ENCODE measurements around the gene TMEM187. TPM values are rescaled to one million over a fixed set of nuclear protein-coding genes. Genes with fewer than 3 reads are reported as not detected.

The TMEM187 gene
- total and polyA plus RNA-seq, 10 of the 15 experiments (the other 5 are each of a cell fraction or from before 2014, with no cell fraction given), result 0.45 to 8.5 (median 4.1) TPM

DNA sequence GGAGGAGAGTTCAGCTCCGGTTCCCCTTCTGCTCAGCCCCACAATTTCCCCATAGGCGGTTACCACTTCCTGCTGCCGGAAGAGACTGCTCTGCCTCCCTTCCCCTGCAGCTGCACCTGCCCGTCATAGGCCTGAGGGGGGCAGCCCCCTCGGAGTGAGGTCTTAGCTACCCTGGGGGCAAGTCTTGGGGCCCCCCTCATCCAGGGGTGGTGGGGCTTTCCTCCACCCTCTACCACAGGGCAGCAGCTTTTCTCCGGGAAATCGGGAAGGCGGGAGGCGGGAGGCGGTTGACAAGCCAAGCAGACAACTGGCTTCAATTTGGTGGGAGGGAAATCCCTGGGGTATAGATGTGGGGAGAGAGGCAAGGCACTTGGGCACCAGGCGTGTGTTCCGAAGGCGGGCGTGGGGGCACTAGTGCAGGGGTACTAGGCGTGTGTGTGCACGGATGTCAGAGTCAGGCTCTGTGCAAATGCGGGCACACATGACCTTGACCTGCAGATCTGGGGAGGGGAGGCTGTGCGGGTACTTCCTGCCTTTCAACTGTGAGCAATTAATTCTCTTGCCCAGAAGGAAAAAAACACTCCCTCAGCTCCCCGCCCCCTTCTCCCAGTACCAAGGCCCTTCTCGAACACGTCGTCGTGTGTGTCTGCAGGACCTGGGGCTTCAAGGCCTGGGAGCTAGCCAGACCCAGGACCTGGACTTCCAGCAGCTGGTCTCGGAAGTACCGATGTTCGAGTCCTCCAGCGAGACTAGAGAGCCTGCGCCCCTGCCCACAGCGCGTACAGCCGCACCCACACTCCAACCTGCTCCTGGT, 45.5 kb upstream of the TMEM187 start (continued):
- no peak for TF ChIP-seq TARDBP (IDR thresholded peaks at IDR 0.05; ENCODE audit: borderline replicate concordance)
- TF ChIP-seq, protein P1, sequence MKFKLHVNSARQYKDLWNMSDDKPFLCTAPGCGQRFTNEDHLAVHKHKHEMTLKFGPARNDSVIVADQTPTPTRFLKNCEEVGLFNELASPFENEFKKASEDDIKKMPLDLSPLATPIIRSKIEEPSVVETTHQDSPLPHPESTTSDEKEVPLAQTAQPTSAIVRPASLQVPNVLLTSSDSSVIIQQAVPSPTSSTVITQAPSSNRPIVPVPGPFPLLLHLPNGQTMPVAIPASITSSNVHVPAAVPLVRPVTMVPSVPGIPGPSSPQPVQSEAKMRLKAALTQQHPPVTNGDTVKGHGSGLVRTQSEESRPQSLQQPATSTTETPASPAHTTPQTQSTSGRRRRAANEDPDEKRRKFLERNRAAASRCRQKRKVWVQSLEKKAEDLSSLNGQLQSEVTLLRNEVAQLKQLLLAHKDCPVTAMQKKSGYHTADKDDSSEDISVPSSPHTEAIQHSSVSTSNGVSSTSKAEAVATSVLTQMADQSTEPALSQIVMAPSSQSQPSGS (IDR thresholded peaks at IDR 0.05; ENCODE audit: low read length), result no peak
- no peak for TF ChIP-seq IRF4 (IDR thresholded peaks at IDR 0.05; ENCODE audit: low read depth, low read length)
- no peak for TF ChIP-seq CHD4 (IDR thresholded peaks at IDR 0.05)
- peak; percentile 76 for TF ChIP-seq IKZF2 (IDR thresholded peaks at IDR 0.05)
- TF ChIP-seq BHLHE40 (IDR thresholded peaks at IDR 0.05; ENCODE audit: borderline replicate concordance in 1 of 2, low read depth in 2 of 2, low read length in 1 of 2), result peak in 1 of 2 experiments; percentile 39; a peak in 2 of 4 replicates
- TF ChIP-seq RFX5 (IDR thresholded peaks at IDR 0.05; ENCODE audit: low read depth, low read length), result no peak
- peak; percentile 51; the same call in 1 of the 2 replicates for TF ChIP-seq POLR2AphosphoS5 (IDR thresholded peaks at IDR 0.05; ENCODE audit: low read length)
- no peak for TF ChIP-seq KLF5 (IDR thresholded peaks at IDR 0.05; ENCODE audit: partially characterized antibody)
- no peak for TF ChIP-seq SUPT20H (IDR thresholded peaks at IDR 0.05; ENCODE audit: borderline replicate concordance, control insufficient read depth, low read depth, low read length)
- peak; percentile 92 for TF ChIP-seq TCF12 (IDR thresholded peaks at IDR 0.05; ENCODE audit: low read depth, low read length)
- no peak for TF ChIP-seq STAT3 (IDR thresholded peaks at IDR 0.05; ENCODE audit: low read depth, low read length)
- no peak for TF ChIP-seq CEBPB (IDR thresholded peaks at IDR 0.05; ENCODE audit: borderline replicate concordance in 1 of 2, low read depth in 2 of 2, low read length in 2 of 2)
- TF ChIP-seq WRNIP1 (IDR thresholded peaks at IDR 0.05; ENCODE audit: borderline replicate concordance, low read depth, low read length), result no peak
- peak in 1 of 2 experiments; percentile 94; a peak in 2 of 4 replicates for TF ChIP-seq ETV6 (conservative IDR thresholded peaks at IDR 0.05 in 1 of 2, IDR thresholded peaks at IDR 0.05 in 1 of 2; ENCODE audit: borderline replicate concordance in 1 of 2, low read depth in 1 of 2)
- TF ChIP-seq, protein P2, sequence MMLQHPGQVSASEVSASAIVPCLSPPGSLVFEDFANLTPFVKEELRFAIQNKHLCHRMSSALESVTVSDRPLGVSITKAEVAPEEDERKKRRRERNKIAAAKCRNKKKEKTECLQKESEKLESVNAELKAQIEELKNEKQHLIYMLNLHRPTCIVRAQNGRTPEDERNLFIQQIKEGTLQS (IDR thresholded peaks at IDR 0.05; ENCODE audit: borderline replicate concordance, extremely low read depth, low read depth, low read length), result no peak
- TF ChIP-seq, protein P3, sequence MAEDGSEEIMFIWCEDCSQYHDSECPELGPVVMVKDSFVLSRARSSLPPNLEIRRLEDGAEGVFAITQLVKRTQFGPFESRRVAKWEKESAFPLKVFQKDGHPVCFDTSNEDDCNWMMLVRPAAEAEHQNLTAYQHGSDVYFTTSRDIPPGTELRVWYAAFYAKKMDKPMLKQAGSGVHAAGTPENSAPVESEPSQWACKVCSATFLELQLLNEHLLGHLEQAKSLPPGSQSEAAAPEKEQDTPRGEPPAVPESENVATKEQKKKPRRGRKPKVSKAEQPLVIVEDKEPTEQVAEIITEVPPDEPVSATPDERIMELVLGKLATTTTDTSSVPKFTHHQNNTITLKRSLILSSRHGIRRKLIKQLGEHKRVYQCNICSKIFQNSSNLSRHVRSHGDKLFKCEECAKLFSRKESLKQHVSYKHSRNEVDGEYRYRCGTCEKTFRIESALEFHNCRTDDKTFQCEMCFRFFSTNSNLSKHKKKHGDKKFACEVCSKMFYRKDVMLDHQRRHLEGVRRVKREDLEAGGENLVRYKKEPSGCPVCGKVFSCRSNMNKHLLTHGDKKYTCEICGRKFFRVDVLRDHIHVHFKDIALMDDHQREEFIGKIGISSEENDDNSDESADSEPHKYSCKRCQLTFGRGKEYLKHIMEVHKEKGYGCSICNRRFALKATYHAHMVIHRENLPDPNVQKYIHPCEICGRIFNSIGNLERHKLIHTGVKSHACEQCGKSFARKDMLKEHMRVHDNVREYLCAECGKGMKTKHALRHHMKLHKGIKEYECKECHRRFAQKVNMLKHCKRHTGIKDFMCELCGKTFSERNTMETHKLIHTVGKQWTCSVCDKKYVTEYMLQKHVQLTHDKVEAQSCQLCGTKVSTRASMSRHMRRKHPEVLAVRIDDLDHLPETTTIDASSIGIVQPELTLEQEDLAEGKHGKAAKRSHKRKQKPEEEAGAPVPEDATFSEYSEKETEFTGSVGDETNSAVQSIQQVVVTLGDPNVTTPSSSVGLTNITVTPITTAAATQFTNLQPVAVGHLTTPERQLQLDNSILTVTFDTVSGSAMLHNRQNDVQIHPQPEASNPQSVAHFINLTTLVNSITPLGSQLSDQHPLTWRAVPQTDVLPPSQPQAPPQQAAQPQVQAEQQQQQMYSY (CRISPR knock-in tag; IDR thresholded peaks at IDR 0.05), result no peak
- TF ChIP-seq ZNF384 (IDR thresholded peaks at IDR 0.05; ENCODE audit: borderline replicate concordance, low read depth, low read length), result no peak
- no peak for TF ChIP-seq FOXK2 (IDR thresholded peaks at IDR 0.05)
- peak; percentile 89 for TF ChIP-seq NR2F1 (conservative IDR thresholded peaks at IDR 0.05)
- TF ChIP-seq HDGF (IDR thresholded peaks at IDR 0.05), result 0 out of 2 replicates have a peak, but pooled peaks have one; percentile 43
- TF ChIP-seq POU2F2 (IDR thresholded peaks at IDR 0.05; ENCODE audit: borderline replicate concordance, low read depth, low read length), result peak; percentile 47; the same call in 1 of the 3 replicates
- TF ChIP-seq SMAD1 (IDR thresholded peaks at IDR 0.05; ENCODE audit: low read depth, partially characterized antibody), result no peak
- TF ChIP-seq LARP7 (IDR thresholded peaks at IDR 0.05), result no peak
- TF ChIP-seq NR2C1 (IDR thresholded peaks at IDR 0.05), result no peak
- no peak for TF ChIP-seq HDAC2 (IDR thresholded peaks at IDR 0.05)

All from GM12878 (cell line).